Erythroblast (primary cell): ENCODE data around the gene INTS1.

ENCODE experiments used
- GATA1 ChIP-seq: IDR thresholded peaks from 2 replicates; pipeline ENCODE4 v1.6.1; 2011; ENCODE audit warnings: low read depth, mild to moderate bottlenecking, control low read depth, low read length, moderate library complexity
- POLR2A ChIP-seq: IDR thresholded peaks from 2 replicates; pipeline ENCODE4 v1.6.1; 2011; ENCODE audit warnings: mild to moderate bottlenecking, low read length

DNA sequence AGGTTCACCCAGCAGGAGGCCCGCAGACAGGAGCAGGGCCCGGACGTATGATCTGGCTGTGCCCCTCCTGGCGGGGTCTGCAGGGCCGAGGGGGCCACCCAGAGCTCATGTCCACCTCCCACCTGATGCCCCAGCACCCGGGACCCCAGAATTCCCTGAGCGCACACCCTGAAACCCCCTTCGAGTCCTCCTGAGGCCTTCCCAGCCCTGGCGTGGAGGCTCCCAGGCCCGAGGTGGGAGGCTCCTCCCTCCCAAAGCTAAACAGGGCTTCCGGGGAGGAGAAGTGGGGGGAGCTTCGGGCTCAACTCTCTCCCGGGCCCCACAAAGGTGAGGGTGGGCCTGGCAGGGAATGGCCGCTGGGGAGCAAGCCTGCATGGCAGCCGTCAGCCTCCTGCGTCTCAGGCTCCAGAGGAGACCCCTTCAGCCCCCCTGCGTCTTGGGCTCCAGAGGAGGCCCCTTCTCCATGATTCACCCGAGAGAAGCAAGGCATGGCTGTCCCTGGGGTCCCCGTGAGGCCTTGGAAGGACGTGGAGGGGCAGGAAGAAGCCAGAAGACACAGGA, 75.2 kb downstream of the INTS1 start:
- no peak for TF ChIP-seq POLR2A
- no peak for TF ChIP-seq GATA1
